ENCODE measurements around the gene OTOP2. TPM values are rescaled to one million over a fixed set of nuclear protein-coding genes. Genes with fewer than 3 reads are reported as not detected.

Gene OTOP2
- total RNA-seq, 1 experiment from 2014 or later = not detected

GRCh38 chr17:74943808-74944522, 19.9 kb downstream of the OTOP2 start:
- DNase-seq (ENCODE audit: low read depth in 1 of 2, low spot score in 2 of 2) = no peak
- H3K36me3 ChIP-seq = no peaks in the 10 kb centered on the region
- no peak overlapping the region for H3K4me3 ChIP-seq
- H3K4me1 ChIP-seq (replicated peaks) = no peaks in the 10 kb centered on the region
- peaks cover 98% of the 10 kb centered on the region for H3K27me3 ChIP-seq (replicated peaks)
- H3K27ac ChIP-seq = no peak overlapping the region
- peaks cover 3% of the 10 kb centered on the region; the same call in 1 of the 2 replicates for H3K9me3 ChIP-seq (replicated peaks)

GRCh38 chr17:74945543-74945942, 21.5 kb downstream of the OTOP2 start:
- Histone ChIP-seq H3K4me3 (no peak overlapping the region), H3K27ac (no peak overlapping the region), H3K4me1 (replicated peaks) (no peaks in the 10 kb centered on the region), H3K36me3 (no peaks in the 10 kb centered on the region), H3K9me3 (replicated peaks) (no peaks in the 10 kb centered on the region; the same call in 1 of the 2 replicates), H3K27me3 (replicated peaks) (peaks cover 100% of the 10 kb centered on the region)
- DNase-seq (ENCODE audit: low read depth in 1 of 2, low spot score in 2 of 2) = no peak

GRCh38 chr17:74946641-74947040, 22.6 kb downstream of the OTOP2 start:
- DNase-seq (ENCODE audit: low read depth in 1 of 2, low spot score in 2 of 2) = no peak
- Histone ChIP-seq H3K27ac (no peak overlapping the region), H3K27me3 (replicated peaks) (peaks cover 100% of the 10 kb centered on the region)

GRCh38 chr17:74947041-74947754, 23.1 kb downstream of the OTOP2 start:
- DNase-seq (ENCODE audit: low read depth in 1 of 2, low spot score in 2 of 2) = no peak
- H3K9me3 ChIP-seq (replicated peaks) = no peaks in the 10 kb centered on the region; the same call in 1 of the 2 replicates
- no peaks in the 10 kb centered on the region for H3K4me1 ChIP-seq (replicated peaks)
- H3K36me3 ChIP-seq = no peaks in the 10 kb centered on the region
- peaks cover 100% of the 10 kb centered on the region for H3K27me3 ChIP-seq (replicated peaks)
- H3K4me3 ChIP-seq = no peak overlapping the region
- H3K27ac ChIP-seq = no peak overlapping the region

More at GRCh38 chr17:74946641-74947040, 22.6 kb downstream of the OTOP2 start:
- H3K36me3 ChIP-seq = no peaks in the 10 kb centered on the region
- no peaks in the 10 kb centered on the region; the same call in 1 of the 2 replicates for H3K9me3 ChIP-seq (replicated peaks)
- no peak overlapping the region for H3K4me3 ChIP-seq
- H3K4me1 ChIP-seq (replicated peaks) = no peaks in the 10 kb centered on the region

- H3K36me3 ChIP-seq = no peaks in the 10 kb centered on the region
- H3K27me3 ChIP-seq (replicated peaks) = peaks cover 100% of the 10 kb centered on the region
- H3K4me3 ChIP-seq = no peak overlapping the region
- no peak overlapping the region for H3K27ac ChIP-seq
- DNase-seq (ENCODE audit: low read depth in 1 of 2, low spot score in 2 of 2) = no peak
- H3K9me3 ChIP-seq (replicated peaks) = no peaks in the 10 kb centered on the region
- H3K4me1 ChIP-seq (replicated peaks) = no peaks in the 10 kb centered on the region
Observed at GRCh38 chr17:74949455-74950115, 25.5 kb downstream of the OTOP2 start.

GRCh38 chr17:74950207-74950606, 26.1 kb downstream of the OTOP2 start:
- no peak overlapping the region for H3K27ac ChIP-seq
- no peaks in the 10 kb centered on the region for H3K36me3 ChIP-seq
- H3K27me3 ChIP-seq (replicated peaks) = peaks cover 100% of the 10 kb centered on the region
- DNase-seq (ENCODE audit: low read depth in 1 of 2, low spot score in 2 of 2) = no peak
- no peak overlapping the region for H3K4me3 ChIP-seq
- no peaks in the 10 kb centered on the region for H3K9me3 ChIP-seq (replicated peaks)
- no peaks in the 10 kb centered on the region for H3K4me1 ChIP-seq (replicated peaks)

GRCh38 chr17:74951065-74951464, 27.0 kb downstream of the OTOP2 start:
- H3K9me3 ChIP-seq (replicated peaks) = no peaks in the 10 kb centered on the region
- no peak for DNase-seq (ENCODE audit: low read depth in 1 of 2, low spot score in 2 of 2)
- no peaks in the 10 kb centered on the region for H3K36me3 ChIP-seq
- H3K4me3 ChIP-seq = no peak overlapping the region
- H3K27me3 ChIP-seq (replicated peaks) = peaks cover 97% of the 10 kb centered on the region
- H3K4me1 ChIP-seq (replicated peaks) = no peaks in the 10 kb centered on the region
- H3K27ac ChIP-seq = no peak overlapping the region

GRCh38 chr17:74951680-74952421, 27.8 kb downstream of the OTOP2 start:
- Histone ChIP-seq H3K4me3 (no peak overlapping the region), H3K4me1 (replicated peaks) (no peaks in the 10 kb centered on the region), H3K27me3 (replicated peaks) (peaks cover 95% of the 10 kb centered on the region), H3K9me3 (replicated peaks) (no peaks in the 10 kb centered on the region), H3K27ac (no peak overlapping the region), H3K36me3 (no peaks in the 10 kb centered on the region)
- peak in 1 of 2 experiments; percentile 51 for DNase-seq (ENCODE audit: low read depth in 1 of 2, low spot score in 2 of 2)

- no peak overlapping the region for H3K27ac ChIP-seq
- H3K4me3 ChIP-seq = no peak overlapping the region
- DNase-seq (ENCODE audit: low read depth in 1 of 2, low spot score in 2 of 2) = peak in 1 of 2 experiments; percentile 49
- H3K9me3 ChIP-seq (replicated peaks) = no peaks in the 10 kb centered on the region
- H3K4me1 ChIP-seq (replicated peaks) = no peaks in the 10 kb centered on the region
- H3K27me3 ChIP-seq (replicated peaks) = peaks cover 89% of the 10 kb centered on the region
- no peaks in the 10 kb centered on the region for H3K36me3 ChIP-seq
Observed at GRCh38 chr17:74952431-74953133, 28.5 kb downstream of the OTOP2 start.

- H3K4me3 ChIP-seq = no peak overlapping the region
- H3K4me1 ChIP-seq (replicated peaks) = no peaks in the 10 kb centered on the region
- no peaks in the 10 kb centered on the region for H3K36me3 ChIP-seq
- no peak for DNase-seq (ENCODE audit: low read depth in 1 of 2, low spot score in 2 of 2)
- peaks cover 85% of the 10 kb centered on the region for H3K27me3 ChIP-seq (replicated peaks)
- H3K27ac ChIP-seq = no peak overlapping the region
- H3K9me3 ChIP-seq (replicated peaks) = no peaks in the 10 kb centered on the region
Observed at GRCh38 chr17:74953134-74953687, 29.1 kb downstream of the OTOP2 start.

- Histone ChIP-seq H3K4me1 (replicated peaks) (no peaks in the 10 kb centered on the region), H3K27ac (no peak overlapping the region), H3K4me3 (no peak overlapping the region), H3K27me3 (replicated peaks) (peaks cover 76% of the 10 kb centered on the region), H3K9me3 (replicated peaks) (no peaks in the 10 kb centered on the region), H3K36me3 (no peaks in the 10 kb centered on the region)
- DNase-seq (ENCODE audit: low read depth in 1 of 2, low spot score in 2 of 2) = peak in 1 of 2 experiments; percentile 49
Observed at GRCh38 chr17:74954115-74954514, 30.0 kb downstream of the OTOP2 start.

GRCh38 chr17:74954665-74955421, 30.8 kb downstream of the OTOP2 start:
- H3K4me3 ChIP-seq = no peak overlapping the region
- H3K27ac ChIP-seq = no peak overlapping the region
- no peak for DNase-seq (ENCODE audit: low read depth in 1 of 2, low spot score in 2 of 2)
- no peaks in the 10 kb centered on the region for H3K36me3 ChIP-seq
- peaks cover 69% of the 10 kb centered on the region for H3K27me3 ChIP-seq (replicated peaks)
- H3K4me1 ChIP-seq (replicated peaks) = no peaks in the 10 kb centered on the region
- no peaks in the 10 kb centered on the region for H3K9me3 ChIP-seq (replicated peaks)
